GM19099 (cell line): Measurements from ENCODE around the gene P2RX7.

Source experiments
- POLR2A ChIP-seq: IDR thresholded peaks from 3 replicates; pipeline ENCODE4 v1.6.1; 2011; ENCODE audit warnings: low read depth; ENCODE audit not compliant: insufficient read length; ENCODE audit errors: extremely low read depth

P2RX7 gene

DNA sequence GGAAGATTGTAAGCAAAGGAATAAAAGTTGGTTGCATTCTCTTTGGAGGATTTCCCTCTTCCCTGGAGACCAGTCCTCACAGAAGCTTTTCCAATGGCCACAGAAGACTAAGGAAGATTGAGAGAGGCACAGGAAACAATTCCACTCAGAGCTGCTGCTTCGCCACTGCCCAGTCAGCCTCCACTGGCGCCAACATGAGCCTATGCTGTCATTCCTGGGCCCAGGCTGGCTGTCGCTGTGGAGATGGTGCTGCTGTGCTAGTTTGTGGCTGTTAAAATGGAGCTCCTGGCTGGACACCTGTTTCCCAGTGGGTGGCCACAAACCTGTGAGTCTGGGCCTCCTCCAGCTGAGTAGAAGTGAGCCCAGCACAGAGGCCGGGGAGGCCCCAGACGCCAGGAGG is 6.6 kb downstream of the P2RX7 start:
- no peak for TF ChIP-seq POLR2A

- TF ChIP-seq POLR2A, result no peak
These were observed 9.7 kb downstream of the P2RX7 start for GRCh38 chr12:121142171-121142950.

DNA sequence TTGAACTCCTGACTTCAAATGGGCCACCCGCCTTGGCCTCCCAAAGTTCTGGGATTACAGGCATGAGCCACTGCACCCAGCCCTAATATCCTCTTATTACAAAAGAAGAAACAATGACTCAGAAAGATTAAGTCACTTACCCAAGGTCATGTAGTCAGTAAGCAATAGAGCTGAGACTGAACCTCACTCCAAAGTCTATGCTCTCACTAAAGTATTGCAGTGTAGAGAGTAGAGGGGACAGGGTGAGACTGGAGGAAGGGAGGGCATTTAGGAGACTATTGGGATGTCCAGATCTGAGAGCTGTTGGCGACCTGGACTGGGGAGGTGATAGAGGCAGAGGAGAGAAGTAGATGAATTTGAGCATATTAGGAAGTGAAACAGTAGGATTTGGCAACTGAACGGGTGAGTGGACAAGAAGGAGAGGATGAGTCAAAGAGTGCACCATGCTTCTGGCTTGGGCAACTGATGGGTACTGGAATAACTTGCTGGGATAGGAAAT is 11.8 kb downstream of the P2RX7 start:
- no peak for TF ChIP-seq POLR2A

DNA sequence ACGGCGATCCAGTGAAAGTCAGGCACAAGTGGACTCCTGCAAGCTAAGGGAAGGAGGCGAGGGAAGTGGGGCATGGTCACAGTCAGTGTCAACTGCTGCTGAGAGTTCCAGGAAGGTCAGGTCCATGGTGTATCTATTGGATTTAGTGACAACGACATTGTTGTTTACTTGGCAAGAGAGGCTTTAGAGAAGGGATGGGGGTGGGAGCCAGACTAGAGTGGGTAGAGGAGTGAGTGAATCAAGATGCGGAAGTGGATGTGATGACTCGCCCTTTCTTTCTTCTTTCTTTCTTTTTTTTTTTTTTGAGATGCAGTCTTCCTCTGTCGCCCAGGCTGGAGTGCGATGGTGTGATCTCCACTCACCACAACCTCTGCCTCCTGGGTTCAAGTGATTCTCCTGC is 12.5 kb downstream of the P2RX7 start:
- no peak for TF ChIP-seq POLR2A

DNA sequence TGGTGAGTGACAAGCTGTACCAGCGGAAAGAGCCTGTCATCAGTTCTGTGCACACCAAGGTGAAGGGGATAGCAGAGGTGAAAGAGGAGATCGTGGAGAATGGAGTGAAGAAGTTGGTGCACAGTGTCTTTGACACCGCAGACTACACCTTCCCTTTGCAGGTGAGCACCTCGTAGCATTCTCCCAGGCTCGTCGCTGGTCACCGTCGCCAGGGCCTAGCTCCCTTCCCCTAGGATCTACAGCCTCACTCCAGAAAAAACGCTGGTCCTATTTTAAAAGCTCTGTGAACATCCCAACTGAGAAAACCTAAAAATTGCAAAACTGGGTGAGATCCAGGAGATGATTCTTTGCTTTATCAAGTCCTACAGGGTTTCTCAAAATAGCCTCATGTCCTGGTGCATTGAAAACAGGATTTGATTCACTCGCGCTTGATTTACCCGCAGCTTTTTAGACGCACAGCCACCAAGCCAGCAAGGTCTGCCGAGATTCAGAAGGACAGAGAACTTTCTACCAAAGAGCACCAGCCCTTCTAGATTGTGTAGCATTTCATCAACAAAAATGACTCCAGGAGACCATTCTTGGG is 22.2 kb downstream of the P2RX7 start:
- no peak for TF ChIP-seq POLR2A

- TF ChIP-seq POLR2A, result no peak
These were observed 23.7 kb downstream of the P2RX7 start for GRCh38 chr12:121156365-121156764.

DNA sequence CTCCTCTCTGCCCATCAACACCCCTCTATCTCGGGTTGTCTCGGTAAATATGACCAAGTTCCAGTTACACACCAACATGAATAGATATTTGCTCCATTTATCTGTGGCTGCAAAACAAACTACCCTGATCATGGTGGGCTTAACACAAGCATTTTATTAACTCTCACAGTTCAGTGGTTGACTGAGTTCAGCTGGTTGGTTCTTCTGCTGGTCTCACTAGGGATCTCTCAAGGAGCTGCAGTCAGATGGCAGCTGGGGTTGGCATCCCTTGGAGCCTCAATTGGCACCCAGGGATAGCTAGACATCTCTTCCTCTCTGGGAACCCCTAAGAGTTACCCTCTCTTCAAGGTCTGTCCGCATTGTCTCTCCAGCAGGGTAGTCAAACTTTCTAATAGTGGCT is 25.4 kb downstream of the P2RX7 start:
- TF ChIP-seq POLR2A, result no peak

DNA sequence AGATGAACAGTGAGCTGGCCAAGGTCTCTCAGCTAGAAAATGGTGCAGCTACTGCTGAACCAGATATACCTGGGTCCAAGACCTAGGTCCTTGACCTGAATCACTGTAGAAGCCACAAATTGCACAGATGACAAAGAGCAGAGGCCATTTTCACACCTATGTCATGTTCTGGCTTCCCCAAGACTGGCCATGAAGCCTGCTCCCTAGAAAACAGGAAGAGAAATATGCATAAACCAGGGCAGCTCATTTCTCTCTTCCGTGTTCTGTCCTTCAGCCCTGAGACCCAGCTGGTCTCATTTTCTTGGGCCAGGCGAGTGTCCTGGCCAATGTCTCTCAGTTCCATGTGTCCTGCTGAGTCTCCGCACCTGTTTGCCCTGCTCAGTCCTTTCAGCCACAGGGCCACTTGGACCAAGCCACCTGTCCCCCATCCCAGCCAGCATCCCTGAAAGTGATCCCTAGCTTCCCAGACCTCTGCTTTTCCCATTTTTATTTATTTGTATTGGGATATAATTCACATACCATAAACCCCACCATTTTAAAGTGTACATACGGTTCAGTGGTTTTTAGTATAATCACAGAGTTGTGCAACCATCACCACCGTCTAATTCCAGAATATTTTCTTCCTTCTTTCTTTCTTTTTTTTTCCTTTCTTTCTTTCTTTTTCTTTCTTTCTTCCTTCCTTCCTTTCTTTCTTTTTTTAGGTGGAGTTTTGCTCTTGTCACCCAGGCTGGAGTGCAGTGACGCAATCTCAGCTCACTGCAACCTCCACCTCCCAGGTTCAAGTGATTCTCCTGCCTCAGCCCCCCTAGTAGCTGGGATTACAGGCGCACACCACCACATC is 27.0 kb downstream of the P2RX7 start:
- no peak for TF ChIP-seq POLR2A

- TF ChIP-seq POLR2A, result no peak
These were observed 29.7 kb downstream of the P2RX7 start for GRCh38 chr12:121162384-121162783.

GRCh38 chr12:121162985-121163384 is 30.3 kb downstream of the P2RX7 start:
- no peak for TF ChIP-seq POLR2A

GRCh38 chr12:121165316-121165715 is 32.6 kb downstream of the P2RX7 start:
- no peak for TF ChIP-seq POLR2A

DNA sequence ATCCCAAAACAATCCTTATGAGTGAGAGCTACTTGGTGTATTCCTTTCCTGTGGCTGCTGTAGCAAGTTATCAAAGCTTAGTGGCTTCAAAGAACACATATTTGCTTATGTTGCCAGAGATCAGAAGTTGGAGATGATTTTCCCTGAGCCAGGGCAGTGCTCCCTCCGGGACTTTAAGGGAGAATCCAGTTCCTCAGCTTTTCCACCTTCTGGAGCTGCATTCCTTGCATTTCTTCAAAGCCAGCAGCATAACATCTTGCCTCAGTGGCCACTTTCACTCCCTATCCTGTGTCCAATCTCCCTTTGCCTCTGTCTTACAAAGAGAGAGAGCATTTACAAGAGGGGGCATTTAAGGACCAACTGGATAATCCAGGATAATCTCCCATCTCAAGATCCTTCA is 33.7 kb downstream of the P2RX7 start:
- no peak for TF ChIP-seq POLR2A

GRCh38 chr12:121167232-121167820 is 34.6 kb downstream of the P2RX7 start:
- no peak for TF ChIP-seq POLR2A

DNA sequence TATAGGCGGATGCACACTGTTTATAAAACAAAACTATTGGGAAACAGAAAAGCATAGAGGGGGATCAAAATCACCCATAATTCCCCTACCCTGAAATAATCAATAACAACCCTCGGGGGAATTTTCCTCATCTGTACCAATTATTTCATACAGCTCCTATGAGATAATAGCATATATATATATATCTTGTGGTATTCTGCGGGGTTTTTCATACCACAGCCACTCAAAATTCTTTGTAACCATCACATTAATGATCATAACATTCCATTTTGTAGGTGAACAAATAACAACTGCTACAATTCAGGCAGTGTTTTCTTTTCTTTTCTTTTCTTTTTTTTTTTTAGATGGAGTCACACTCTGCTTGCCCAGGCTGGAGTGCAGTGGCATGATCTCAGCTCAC is 35.3 kb downstream of the P2RX7 start:
- no peak for TF ChIP-seq POLR2A

- no peak for TF ChIP-seq POLR2A
These were observed 37.5 kb downstream of the P2RX7 start for GRCh38 chr12:121170151-121170550.
